RKO (cell line): ENCODE results near the gene GPER1.
"Not testable (repeated sequence)": the region's sequence is repeated elsewhere in the genome, so short reads cannot be mapped to it uniquely, and the experiment has no call there.

Experiments
- DNase-seq: peaks from one replicate; pipeline ENCODE4 v3.0.0-alpha.2; 2016; ENCODE audit warnings: low spot score

The GPER1 gene

DNA sequence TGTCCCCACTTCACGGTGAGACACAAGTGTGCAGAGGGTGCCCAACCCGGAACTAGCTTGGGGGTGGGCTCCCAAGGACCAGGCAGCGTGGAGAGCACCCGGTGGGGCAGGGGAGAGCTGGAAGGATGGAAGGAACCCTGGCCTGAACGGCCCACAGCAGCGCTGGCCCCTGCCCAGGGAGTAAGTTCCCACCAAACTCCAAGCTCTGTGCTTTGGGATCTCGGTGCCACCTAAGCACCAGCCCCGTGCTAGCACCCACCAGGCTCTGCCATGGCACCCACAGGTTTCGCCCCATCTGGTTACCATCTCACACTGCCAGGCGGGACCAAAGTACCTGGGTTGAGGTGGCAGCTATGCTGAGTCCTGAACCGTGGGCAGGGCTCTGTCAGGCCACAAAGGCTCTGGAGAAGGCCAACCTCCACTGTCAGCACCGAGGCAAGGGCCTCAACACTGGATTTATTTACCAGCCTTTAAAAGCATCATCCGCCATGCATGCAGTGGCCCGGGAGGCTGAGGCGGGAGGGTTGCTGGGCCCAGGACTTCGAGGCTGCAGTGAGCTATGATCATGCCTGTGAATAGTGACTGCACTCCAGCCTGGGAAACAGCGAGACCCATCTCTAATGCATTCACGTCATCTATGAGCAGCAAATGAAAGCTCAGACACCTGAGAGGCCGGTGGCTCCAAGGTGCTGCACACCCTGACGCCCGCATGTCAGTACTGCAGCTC lies 16.0 kb downstream of the GPER1 start:
- DNase-seq: no peak

DNA sequence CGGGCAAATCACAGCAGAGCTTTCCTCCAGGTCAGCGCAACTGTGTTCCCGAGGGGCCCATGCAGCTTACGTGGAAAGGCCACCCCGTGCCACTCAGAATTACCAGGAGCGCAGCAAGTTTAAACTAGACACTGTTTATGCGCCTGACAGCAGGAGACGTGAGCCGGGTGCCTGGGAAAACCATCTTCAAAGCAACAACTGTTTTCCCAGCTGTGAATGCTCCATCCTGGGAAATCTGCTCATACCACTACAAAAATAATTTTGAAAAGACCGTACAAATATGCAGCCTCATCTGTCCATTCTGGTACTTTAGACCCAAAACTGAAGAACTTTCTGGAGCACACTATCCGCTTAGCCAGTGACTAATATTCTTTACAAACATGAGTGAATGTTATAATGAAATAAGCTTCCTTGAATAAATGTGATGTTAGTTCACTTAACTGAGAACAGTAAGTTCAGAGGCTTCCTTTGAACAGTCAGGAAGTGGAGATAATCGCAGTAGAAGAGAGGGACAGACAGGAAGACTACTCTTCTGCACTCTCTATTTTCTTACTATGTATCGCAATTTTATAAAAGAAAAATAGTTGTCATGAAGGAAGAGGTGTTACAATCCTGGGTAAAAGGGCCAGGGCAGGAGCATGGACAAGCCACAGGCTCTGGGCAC lies 16.7 kb downstream of the GPER1 start:
- DNase-seq: no peak

DNA sequence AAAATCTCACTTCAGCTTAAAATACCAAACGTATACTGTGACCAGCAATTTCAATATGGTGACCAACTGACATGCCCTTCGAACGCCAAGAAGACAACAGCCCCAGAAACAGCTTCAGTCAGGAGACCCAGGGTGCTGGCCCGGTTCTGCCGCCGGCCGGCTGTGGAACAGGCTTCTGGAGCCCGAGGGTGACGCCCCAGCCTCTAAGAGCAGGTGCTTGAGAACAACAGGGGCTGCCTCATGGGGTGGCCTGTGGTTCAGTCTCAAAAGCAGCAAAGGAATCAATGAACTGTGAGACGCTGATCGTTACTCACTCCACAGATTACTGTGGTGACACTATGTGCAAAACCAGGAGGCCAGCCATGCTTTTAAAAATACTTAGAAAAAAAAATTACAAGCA lies 17.3 kb downstream of the GPER1 start:
- no peak for DNase-seq

DNA sequence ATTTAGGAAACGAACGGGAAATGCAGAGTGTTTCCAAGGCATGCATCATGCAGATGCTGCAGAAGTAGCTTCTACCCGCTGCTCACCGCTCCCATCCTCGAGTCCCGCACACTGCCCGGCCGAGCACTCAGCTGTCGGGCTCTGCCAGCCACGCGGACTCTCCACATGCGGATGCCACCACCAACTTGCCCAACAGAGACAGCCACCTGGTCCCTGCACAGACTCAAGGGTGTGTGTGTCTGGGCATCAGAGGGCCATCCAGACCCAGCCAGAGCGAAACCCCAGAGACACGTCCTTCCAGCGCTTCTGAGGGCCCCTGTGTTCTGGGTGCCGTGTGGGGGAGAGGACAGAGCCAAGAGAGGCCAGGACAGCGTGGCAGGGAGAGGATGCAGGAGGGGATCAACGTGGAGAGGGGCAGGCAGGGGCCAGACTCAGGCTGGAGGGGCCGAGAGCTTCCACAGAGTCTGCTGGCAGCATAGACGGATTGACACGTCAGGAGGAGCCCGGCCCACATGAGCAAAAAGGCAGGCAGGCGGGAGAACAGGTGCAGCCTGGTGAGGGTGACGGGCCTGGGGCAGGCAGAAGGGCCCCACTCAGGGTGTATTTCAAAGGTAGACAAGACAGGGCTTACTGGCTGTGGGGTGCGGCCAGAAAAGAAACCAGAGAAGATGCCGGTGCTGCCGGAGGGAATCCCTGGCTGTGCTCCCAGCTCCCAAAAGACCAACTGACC lies 18.3 kb downstream of the GPER1 start:
- DNase-seq: no peak

DNA sequence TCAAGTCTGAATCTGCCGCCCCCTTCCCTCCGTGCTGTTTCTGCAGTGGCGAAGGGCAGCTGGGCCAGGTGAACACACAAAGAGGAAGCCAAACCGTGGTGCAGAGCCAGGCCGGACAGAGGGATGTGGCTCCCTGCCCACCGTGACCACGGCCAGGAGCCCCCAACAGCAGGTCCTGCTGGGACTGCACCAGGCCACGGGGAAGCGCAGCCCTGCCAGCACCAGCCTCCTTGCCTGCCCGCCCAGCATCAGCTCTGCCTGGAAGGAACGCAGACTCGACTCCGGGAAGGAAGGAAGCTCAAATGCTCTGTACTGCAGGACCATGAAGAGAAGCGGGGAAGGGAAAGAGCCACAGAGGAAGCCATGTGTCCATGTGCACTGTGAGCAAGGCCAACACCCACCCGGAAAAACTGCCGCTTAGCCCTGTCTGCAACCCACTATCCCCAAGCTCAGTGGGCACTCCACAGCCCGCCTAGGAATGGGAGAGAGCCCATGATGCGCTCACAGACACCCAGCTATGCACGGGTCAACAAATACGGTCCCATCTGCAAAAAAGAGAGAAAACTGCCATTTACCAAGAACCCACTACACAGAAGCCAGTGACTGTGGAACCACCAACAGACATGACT lies 19.0 kb downstream of the GPER1 start:
- no peak for DNase-seq

DNA sequence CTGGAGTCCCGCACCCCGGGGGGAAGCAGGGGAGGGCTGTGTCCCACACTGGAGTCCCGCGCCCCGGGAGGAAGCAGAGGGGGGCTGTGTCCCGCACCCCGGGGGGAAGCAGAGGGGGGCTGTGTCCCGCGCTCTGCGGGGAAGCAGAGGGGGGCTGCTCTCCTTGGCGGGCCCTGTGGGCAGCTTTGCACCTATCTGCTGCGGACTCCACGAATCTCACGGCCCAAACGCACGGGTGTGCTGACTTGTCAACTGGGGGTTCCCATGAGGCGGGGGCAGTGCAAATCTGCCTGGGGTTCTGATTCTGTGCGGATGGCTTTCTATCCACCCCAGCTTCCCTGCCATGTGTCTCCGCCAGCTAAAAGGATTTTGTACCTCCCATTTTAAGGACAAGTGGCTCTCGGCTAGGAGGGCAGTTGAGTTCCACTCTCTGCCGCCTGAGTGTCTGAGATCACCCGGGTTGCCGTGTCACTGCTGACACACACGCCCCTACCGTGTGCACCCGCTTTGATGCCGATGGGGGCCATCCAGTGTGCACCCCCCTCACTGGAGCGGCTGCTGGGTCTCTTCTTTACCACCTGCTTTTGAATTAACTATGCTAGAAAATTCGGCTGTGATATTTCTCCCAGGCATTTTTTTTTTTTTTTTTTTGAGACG lies 20.5 kb downstream of the GPER1 start:
- DNase-seq: no peak

DNA sequence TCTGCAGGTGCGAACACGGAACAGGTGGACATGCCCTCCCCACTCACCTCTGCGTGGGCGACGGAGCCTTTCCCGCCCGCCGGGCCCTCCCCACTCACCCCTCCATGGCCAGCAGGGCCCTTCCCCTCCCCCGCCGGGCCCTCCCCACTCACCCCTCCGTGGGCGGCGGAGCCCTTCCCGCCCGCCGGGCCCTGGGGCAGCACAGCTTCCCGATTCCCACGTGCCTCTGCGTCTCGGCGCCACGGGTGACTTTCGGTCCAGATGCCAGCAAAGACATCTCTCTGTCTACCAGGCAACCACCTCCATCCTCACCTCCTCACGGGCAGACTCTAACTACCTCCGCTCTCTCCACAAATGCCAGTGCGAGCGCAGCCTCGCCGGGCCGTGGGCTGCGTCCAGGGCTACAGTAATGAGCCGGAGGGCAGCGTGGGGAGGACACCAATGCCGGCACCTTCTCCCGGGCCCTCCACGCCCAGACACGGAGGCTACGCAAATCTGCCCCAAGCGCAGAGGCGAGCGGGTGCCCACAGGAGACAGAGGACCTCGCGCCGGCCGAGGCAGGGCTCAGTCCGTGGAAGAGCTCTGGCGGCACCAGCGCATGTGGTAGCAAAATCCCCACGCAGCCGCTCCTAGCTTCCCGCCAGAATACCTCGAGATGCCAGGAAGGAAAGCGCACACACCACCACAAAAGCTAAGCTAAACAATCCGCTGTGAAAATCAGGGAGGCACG lies 21.8 kb downstream of the GPER1 start:
- no peak for DNase-seq

DNA sequence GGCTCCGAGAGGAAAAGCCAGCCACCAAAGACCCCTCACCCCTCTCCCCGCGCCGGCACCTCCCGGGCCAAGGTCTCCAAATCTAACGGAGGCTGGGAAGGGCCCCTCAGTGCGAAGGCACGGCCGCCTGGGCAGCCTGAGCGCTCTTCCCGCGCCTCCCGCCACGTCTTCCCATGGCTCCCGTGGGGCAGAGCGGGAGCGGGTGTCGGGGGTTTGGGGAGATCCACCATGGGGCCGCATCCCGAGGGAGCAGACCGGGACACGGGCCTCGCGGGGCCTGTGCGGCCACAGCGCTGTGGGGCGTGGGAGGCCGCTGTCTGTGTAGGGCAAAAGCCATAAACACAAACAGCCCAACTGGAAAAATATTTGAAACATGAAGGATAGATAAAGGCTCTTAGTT lies 22.4 kb downstream of the GPER1 start:
- no peak for DNase-seq

DNA sequence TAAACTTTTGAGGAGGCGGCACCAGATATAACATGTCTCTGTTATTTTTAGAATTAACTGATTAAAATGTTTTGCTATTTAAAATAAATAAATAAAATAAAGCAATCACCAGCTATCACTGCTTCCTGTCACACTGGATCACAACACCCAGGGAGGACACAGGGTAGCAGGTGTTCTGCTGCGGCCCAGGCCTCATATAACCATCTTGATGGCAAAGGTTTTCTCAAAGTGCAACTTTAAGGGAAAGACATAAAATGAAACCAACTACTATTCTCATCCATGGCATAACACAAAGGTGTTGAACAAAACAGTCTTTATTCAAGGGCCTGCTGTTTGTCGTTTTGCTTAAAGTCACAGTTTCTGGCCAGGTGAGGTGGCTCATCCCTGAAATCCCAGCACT lies 23.2 kb downstream of the GPER1 start:
- DNase-seq: no peak

DNA sequence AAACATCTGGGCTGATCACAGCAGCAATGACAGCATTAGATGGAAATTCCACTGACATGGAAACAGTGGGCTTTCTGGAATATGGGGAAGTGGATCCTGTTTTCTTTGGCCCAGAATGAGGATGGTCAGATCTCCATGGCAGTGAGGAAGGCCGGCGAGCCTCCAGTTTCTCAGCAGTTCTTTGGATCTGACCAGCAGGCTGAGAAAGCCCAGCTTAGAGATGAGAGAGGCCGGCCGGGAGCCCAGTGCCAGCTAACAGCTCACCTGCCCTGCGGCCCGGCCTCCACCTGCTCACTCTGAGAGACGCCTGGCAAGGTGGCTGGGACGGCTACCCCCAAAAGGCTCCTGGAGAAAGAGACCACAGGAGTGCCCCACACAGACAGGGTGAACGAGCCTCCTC lies 24.2 kb downstream of the GPER1 start:
- no peak for DNase-seq

DNA sequence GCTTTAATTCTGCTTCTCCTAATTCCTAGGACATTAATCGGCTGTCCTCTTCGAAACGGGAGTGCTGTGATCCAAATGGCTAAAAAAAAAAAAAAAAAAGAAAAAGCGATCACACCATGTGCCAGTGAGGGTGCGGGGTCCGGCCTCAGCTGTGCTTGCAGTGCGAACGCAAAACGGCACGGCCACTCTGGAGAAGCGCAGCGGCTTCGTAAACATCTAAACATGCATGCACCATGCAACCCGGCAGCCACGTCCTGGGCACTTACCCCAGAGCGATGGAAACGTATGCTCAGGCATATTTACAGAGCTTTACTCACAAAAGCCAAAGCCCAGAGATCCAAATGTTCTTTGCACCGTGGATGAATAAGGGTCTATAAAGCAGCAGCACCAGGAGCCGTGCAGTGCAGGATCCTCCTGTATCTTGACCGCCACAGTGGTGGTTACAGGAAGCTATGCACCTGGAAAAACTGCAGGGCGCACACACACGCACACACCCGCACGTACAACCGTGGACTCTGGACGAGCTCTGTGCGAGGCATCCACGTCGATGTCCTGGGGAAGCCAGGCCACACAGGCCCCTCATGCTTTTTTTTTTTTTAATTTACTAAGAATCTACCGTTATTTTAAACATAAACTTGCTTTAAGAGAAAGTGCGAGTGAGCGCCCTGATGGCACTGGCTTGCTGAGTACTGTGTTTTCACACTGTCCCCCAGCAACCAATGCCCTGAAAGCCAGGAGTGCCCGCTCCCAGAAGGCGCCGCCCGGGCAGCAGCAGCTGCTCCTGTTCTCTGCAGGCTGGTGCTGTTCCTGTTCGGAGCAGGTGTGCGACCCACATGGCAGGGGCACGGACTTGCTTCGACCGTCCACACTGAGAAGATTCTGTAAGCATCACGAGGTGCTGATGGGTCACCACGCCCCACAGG lies 25.0 kb downstream of the GPER1 start:
- DNase-seq: no peak

DNA sequence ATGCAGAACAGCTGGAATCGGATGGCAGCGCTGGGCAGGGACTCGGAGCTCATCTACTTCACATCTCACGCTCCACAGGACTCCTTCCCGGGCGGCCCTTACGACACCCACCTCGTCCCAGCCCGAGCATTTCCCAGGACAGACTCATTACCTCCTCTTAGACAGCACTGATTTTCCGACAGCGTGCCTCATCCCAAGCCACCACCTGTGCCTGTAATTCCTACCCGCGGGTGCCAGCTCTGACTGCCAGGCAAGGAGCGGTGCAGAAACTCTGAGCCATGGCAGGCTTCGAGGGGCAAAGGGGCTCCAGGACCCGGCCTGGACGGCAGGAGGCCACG lies 25.6 kb downstream of the GPER1 start:
- DNase-seq: no peak

DNA sequence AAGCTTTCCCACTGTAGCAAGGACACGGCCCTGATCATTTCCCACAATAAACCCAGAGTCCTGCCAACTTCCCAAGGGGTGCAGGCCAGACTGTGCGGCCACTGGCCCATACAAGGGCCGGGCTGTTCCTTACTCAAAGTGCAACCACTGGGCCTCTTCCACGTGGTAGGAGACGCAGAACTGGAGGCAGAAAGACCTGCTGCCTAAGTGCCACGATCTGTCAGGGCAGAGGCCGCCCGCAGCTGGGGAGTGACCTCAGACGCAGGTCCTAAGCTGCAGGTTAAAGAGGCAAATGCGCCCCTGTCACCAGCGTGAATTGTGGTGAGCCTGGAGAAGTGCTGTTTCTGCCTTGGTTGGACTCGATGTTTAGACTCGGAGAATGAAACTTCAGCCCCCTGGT lies 26.2 kb downstream of the GPER1 start:
- no peak for DNase-seq

DNA sequence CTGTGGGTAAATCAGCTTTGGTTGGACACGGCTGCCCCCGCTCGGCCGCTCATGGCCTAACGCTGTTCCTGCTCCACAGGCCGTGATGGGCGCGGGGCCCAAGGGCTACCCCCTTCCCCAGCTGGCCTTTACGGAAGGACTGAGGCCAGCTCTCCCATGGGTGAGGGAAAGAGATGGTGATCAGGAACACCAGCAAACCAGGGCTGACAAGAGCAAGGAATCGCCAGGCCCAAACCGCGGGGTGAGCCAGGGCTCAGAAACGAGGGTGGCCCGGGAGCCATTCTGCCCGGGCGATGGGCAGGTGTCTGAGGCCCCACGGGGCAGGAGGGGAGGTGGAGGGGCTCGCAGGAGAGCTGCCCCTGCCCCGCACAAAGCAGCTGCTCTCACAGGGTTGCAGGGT lies 26.6 kb downstream of the GPER1 start:
- no peak for DNase-seq

DNA sequence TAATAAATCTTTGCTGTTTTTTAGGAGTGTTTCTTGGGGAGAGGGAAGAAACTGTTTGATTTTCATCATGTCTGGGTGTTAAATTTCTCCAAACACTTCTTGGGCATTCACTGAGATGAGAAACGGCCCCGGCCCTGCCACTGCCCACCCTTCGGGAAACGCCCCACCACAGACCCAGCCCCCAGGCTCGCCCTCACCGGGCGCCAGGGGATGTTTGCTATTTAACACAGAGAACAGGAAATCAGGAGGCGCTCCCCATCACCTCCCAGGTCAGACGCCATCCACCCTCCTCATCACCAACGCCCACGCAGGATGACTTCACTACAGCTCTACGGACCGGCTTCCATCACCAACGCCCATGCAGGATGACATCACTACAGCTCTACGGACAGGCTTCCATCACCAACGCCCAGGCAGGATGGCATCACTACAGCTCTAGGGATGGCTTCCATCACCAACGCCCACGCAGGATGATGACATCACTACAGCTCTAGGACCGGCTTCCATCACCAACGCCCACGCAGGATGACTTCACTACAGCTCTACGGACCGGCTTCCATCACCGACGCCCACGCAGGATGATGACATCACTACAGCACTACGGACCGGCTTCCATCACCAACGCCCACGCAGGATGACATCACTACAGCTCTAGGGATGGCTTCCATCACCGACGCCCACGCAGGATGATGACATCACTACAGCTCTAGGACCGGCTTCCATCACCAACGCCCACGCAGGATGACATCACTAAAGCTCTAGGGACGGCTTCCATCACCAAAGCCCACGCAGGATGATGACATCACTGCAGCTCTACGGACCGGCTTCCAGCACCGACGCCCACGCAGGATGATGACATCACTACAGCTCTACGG lies 27.5 kb downstream of the GPER1 start:
- DNase-seq: peak; percentile 24

DNA sequence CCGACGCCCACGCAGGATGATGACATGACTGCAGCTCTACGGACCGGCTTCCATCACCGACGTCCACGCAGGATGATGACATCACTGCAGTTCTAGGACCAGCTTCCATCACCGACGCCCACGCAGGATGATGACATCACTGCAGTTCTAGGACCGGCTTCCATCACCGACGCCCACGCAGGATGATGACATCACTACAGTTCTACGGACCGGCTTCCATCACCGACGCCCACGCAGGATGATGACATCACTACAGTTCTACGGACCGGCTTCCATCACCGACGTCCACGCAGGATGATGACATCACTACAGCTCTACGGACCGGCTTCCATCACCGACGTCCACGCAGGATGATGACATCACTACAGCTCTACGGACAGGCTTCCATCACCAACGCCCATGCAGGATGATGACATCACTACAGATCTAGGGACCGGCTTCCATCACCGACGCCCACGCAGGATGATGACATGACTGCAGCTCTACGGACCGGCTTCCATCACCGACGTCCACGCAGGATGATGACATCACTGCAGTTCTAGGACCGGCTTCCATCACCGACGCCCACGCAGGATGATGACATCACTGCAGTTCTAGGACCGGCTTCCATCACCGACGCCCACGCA lies 28.6 kb downstream of the GPER1 start:
- DNase-seq: not testable (repeated sequence)

DNA sequence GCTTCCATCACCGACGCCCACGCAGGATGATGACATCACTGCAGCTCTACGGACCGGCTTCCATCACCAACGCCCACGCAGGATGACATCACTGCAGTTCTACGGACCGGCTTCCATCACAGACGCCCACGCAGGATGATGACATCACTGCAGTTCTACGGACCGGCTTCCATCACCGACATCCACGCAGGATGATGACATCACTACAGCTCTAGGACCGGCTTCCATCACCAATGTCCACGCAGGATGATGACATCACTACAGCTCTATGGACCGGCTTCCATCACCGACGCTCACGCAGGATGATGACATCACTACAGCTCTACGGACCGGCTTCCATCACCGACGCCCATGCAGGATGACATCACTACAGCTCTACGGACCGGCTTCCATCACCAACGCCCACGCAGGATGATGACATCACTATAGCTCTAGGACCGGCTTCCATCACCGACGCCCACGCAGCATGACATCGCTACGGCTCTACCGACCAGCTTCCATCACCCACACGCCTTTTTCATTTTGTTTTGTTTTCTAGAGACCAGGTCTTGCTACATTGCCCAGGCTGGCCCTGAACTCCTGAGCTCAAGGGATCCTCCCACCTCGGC lies 29.5 kb downstream of the GPER1 start:
- no peak for DNase-seq

DNA sequence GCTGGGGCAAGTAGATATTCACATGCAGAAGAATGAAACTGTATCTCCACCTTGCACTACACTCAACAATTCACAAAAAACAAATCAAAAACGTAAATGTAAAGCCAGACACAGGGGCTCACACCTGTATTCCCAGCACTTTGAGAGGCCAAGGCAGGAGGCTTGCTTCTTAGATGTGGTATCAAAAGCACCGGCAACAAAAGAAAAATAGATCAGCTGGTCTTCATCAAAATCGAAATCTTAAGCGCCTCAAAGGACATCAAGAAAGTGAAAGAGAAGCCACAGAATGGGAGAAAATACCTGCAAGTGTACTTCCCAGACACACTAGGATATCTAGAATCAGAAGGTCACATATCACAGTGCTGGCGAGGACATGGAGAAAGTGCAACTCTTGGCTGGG lies 31.3 kb downstream of the GPER1 start:
- DNase-seq: no peak

DNA sequence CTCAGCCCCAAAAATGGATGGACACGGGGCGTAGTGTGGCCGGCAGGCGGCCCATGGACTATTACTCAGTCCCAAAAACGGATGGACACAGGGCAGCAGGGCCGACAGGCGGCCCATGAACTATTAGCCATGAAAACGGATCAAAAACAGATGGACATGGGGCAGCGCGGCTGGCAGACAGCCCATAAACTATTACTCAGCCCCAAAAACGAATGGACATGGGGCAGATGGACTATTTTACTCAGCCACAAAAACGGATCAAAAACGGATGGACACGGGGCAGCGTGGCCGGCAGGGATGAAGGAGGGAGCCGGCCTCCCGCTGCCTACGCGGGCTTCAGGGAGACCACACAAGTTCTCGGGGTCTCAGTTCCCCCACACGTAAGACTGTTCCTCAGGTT lies 32.9 kb downstream of the GPER1 start:
- DNase-seq: no peak
